ENCODE results near the gene TXNRD2. TPM values are rescaled to one million over a fixed set of nuclear protein-coding genes. Genes with fewer than 3 reads are reported as not detected.
"Not testable (repeated sequence)": the region's sequence is repeated elsewhere in the genome, so short reads cannot be mapped to it uniquely, and the experiment has no call there.

Gene TXNRD2
- total and polyA plus RNA-seq, 2 donors (not counting 1 experiment from before 2014, with no cell fraction given): 24.8 to 36.2 TPM

DNA sequence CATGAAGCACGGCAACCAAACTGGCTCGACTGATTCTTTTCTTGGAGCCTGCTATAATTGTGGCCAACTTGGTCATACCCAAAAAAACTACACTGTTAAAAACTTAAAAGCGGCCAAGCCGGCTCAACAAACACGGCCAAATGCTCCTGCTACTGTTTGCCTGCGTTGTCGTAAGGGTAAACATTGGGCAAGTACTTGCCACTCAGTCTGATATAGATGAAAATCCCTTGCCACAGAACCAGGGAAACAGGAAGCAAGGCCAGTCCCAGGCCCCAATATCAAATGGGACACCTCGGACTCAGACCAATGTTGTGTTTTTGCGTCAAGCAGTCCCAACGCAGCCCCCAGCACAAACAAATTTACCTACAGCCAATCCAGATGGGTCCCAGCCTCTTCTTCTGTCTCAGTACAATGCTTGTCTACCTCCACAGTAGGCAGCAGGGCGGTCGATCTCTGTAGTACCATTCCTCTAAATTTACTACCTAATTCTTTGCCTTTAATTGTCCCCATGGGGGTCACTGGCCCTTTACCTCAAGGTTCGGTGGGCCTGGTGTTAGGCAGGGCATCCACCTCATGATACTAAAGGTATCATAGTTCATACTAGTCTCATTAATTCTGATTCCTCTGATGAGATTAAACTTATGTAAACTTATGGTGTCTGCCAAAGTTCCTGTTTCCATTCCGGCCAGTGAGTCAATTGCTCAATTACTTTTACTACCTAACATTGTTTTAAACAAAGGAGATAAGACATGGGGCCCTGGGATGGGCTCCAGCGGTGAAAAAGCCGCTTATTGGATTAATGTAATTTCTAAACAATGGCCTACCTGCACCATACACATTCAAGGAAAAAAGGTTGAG is 3.8 kb downstream of the TXNRD2 start:
- Histone ChIP-seq H4K20me1 (ENCODE audit: control insufficient read depth, insufficient read depth, low read length, poor library complexity, severe bottlenecking) (no peaks in the 10 kb centered on the region), H3K27me3 (replicated peaks in 1 of 4; ENCODE audit: control extremely low read depth in 1 of 4, control insufficient read depth in 3 of 4, insufficient read depth in 4 of 4, low read length in 3 of 4) (no peaks in the 10 kb centered on the region), H2AFZ (ENCODE audit: insufficient read depth, low read depth, low read length, poor library complexity, severe bottlenecking) (no peak overlapping the region), H3K4me2 (replicated peaks; ENCODE audit: low read depth, low read length, poor library complexity, severe bottlenecking) (no peak overlapping the region), H3K4me3 (ENCODE audit: control extremely low read depth in 1 of 5, extremely low read depth in 1 of 5, insufficient read depth in 1 of 5, low read depth in 2 of 5, low read length in 4 of 5) (no peak overlapping the region), H3K9ac (ENCODE audit: low read length) (no peak overlapping the region), H3K9me3 (ENCODE audit: control extremely low read depth in 1 of 3, control insufficient read depth in 2 of 3, insufficient read depth in 1 of 3, low read length in 2 of 3) (peaks cover 0 to 15% (median 4%) of the 10 kb centered on the region in 3 donors), H3K27ac (ENCODE audit: low read length in 2 of 2) (no peak overlapping the region), H3K79me2 (ENCODE audit: control insufficient read depth, insufficient read depth, low read length) (peaks cover 22% of the 10 kb centered on the region), H3K36me3 (replicated peaks in 1 of 2; ENCODE audit: control extremely low read depth in 1 of 2, control insufficient read depth in 1 of 2, extremely low read depth in 1 of 2, insufficient read depth in 2 of 2, low read length in 1 of 2) (no peaks in the 10 kb centered on the region), H3K4me1 (ENCODE audit: control insufficient read depth in 2 of 2, insufficient read depth in 2 of 2, low read length in 2 of 2) (peaks cover 15 to 21% of the 10 kb centered on the region in 2 donors)
- H3K27ac Mint-ChIP-seq: no peak overlapping the region
- no peak for DNase-seq
- ChIA-PET CTCF (interaction anchor here (0.6 to 0.9 kb wide), 2 partner anchors 11 to 216 kb away, joined by 3 read pairs; no protein-coding TSS in a partner anchor), POLR2A (no interaction called here)
- WGBS (ENCODE audit: insufficient coverage): over 99% methylated on average over 12 of the region's 16 CpGs
- H3K4me1 Mint-ChIP-seq: peaks cover 19% of the 10 kb centered on the region
- intact Hi-C loops (cut with micrococcal nuclease): no loop called here
- no peaks in the 10 kb centered on the region for H3K9me3 Mint-ChIP-seq (ENCODE audit: insufficient read depth)
- H3K4me3 Mint-ChIP-seq: no peak overlapping the region
- TF ChIP-seq, protein P1, sequence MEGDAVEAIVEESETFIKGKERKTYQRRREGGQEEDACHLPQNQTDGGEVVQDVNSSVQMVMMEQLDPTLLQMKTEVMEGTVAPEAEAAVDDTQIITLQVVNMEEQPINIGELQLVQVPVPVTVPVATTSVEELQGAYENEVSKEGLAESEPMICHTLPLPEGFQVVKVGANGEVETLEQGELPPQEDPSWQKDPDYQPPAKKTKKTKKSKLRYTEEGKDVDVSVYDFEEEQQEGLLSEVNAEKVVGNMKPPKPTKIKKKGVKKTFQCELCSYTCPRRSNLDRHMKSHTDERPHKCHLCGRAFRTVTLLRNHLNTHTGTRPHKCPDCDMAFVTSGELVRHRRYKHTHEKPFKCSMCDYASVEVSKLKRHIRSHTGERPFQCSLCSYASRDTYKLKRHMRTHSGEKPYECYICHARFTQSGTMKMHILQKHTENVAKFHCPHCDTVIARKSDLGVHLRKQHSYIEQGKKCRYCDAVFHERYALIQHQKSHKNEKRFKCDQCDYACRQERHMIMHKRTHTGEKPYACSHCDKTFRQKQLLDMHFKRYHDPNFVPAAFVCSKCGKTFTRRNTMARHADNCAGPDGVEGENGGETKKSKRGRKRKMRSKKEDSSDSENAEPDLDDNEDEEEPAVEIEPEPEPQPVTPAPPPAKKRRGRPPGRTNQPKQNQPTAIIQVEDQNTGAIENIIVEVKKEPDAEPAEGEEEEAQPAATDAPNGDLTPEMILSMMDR (IDR thresholded peaks at IDR 0.05): no peak
- TF ChIP-seq EZH2 (IDR thresholded peaks at IDR 0.05; ENCODE audit: borderline replicate concordance, insufficient read depth, low read depth, low read length, poor library complexity, severe bottlenecking): no peak
- no peak for ATAC-seq (ENCODE audit: low read depth)
- no peaks in the 10 kb centered on the region for H3K27me3 Mint-ChIP-seq

DNA sequence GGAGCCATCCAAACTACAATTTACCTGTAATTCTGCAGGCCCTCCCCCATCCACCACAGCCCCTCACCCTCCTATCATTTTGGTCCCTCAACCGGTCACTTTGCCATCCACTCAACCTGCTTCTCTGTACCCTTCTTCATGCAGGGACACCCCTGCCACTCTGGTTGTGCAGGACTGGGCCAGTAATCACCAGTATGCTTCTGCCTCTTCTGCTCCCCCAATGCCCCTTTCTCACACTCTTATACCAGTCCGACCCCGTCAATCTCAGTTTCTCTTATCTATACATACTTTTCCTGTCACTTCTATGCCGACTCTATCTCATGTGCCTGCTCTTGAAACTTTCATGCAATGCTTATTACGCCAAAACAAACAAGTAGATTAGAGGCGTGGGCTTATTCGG is 5.1 kb downstream of the TXNRD2 start:
- no peaks in the 10 kb centered on the region for H4K20me1 ChIP-seq (ENCODE audit: control insufficient read depth, insufficient read depth, low read length, poor library complexity, severe bottlenecking)
- peaks cover 0 to 15% (median 4%) of the 10 kb centered on the region in 3 donors for H3K9me3 ChIP-seq (ENCODE audit: control extremely low read depth in 1 of 3, control insufficient read depth in 2 of 3, insufficient read depth in 1 of 3, low read length in 2 of 3)
- no peak overlapping the region for H3K4me2 ChIP-seq (replicated peaks; ENCODE audit: low read depth, low read length, poor library complexity, severe bottlenecking)
- no peak overlapping the region for H3K4me3 ChIP-seq (ENCODE audit: control extremely low read depth in 1 of 5, extremely low read depth in 1 of 5, insufficient read depth in 1 of 5, low read depth in 2 of 5, low read length in 4 of 5)
- H3K27ac Mint-ChIP-seq: no peak overlapping the region
- intact Hi-C loops (cut with micrococcal nuclease): no loop called here
- POLR2A ChIA-PET: no interaction called here
- H3K79me2 ChIP-seq (ENCODE audit: control insufficient read depth, insufficient read depth, low read length): peaks cover 10% of the 10 kb centered on the region
- H3K27ac ChIP-seq (ENCODE audit: low read length in 2 of 2): no peak overlapping the region
- H3K27me3 Mint-ChIP-seq: no peaks in the 10 kb centered on the region
- no peaks in the 10 kb centered on the region for H3K9me3 Mint-ChIP-seq (ENCODE audit: insufficient read depth)
- 98% methylated on average over 6 of the region's 7 CpGs for WGBS (ENCODE audit: insufficient coverage)
- no peak overlapping the region for H3K4me3 Mint-ChIP-seq
- H2AFZ ChIP-seq (ENCODE audit: insufficient read depth, low read depth, low read length, poor library complexity, severe bottlenecking): no peak overlapping the region
- no peak for ATAC-seq (ENCODE audit: low read depth)
- H3K27me3 ChIP-seq (replicated peaks in 1 of 4; ENCODE audit: control extremely low read depth in 1 of 4, control insufficient read depth in 3 of 4, insufficient read depth in 4 of 4, low read length in 3 of 4): no peaks in the 10 kb centered on the region
- no peak for DNase-seq
- peaks cover 10 to 12% of the 10 kb centered on the region in 2 donors for H3K4me1 ChIP-seq (ENCODE audit: control insufficient read depth in 2 of 2, insufficient read depth in 2 of 2, low read length in 2 of 2)
- CTCF ChIA-PET: interaction anchor here (0.9 kb wide), 1 partner anchor 12 kb away, joined by 3 read pairs; no protein-coding TSS in a partner anchor
- H3K9ac ChIP-seq (ENCODE audit: low read length): no peak overlapping the region
- TF ChIP-seq, protein P1 (IDR thresholded peaks at IDR 0.05): no peak
- no peaks in the 10 kb centered on the region for H3K36me3 ChIP-seq (replicated peaks in 1 of 2; ENCODE audit: control extremely low read depth in 1 of 2, control insufficient read depth in 1 of 2, extremely low read depth in 1 of 2, insufficient read depth in 2 of 2, low read length in 1 of 2)
- H3K4me1 Mint-ChIP-seq: peaks cover 12% of the 10 kb centered on the region

DNA sequence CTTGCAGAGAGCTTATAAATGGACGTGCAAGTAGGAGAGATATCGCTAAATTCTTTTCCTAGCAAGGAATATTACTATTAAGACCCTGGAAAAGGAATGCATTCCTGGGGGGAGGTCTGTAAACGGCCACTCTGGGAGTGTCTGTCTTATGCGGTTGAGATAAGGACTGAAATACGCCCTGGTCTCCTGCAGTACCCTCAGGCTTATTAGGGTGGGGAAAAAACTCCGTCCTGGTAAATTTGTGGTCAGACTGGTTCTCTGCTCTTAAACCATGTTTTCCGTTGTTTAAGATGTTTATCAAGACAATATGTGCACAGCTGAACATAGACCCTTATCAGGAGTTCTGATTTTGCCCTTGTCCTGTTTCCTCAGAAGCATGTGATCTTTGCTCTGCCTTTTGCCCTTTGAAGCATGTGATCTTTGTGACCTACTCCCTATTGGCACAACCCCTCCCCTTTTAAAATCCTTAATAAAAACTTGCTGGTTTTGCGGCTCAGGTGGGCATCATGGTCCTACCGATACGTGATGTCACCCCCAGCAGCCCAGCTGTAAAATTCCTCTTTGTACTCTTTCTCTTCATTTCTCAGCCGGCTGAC is 6.4 kb downstream of the TXNRD2 start:
- intact Hi-C loops (cut with micrococcal nuclease); ATAC-seq (ENCODE audit: low read depth); H3K27ac ChIP-seq (ENCODE audit: low read length in 2 of 2); CTCF ChIA-PET; H3K4me3 Mint-ChIP-seq; H3K4me1 ChIP-seq (ENCODE audit: control insufficient read depth in 2 of 2, insufficient read depth in 2 of 2, low read length in 2 of 2); H4K20me1 ChIP-seq (ENCODE audit: control insufficient read depth, insufficient read depth, low read length, poor library complexity, severe bottlenecking); H3K4me1 Mint-ChIP-seq; H3K4me2 ChIP-seq (replicated peaks; ENCODE audit: low read depth, low read length, poor library complexity, severe bottlenecking); H2AFZ ChIP-seq (ENCODE audit: insufficient read depth, low read depth, low read length, poor library complexity, severe bottlenecking); H3K4me3 ChIP-seq (ENCODE audit: control extremely low read depth in 1 of 5, extremely low read depth in 1 of 5, insufficient read depth in 1 of 5, low read depth in 2 of 5, low read length in 4 of 5); POLR2A ChIA-PET; H3K9me3 Mint-ChIP-seq (ENCODE audit: insufficient read depth); H3K27ac Mint-ChIP-seq; H3K36me3 ChIP-seq (replicated peaks in 1 of 2; ENCODE audit: control extremely low read depth in 1 of 2, control insufficient read depth in 1 of 2, extremely low read depth in 1 of 2, insufficient read depth in 2 of 2, low read length in 1 of 2); H3K9ac ChIP-seq (ENCODE audit: low read length); DNase-seq; H3K79me2 ChIP-seq (ENCODE audit: control insufficient read depth, insufficient read depth, low read length); H3K27me3 Mint-ChIP-seq; H3K27me3 ChIP-seq (replicated peaks in 1 of 4; ENCODE audit: control extremely low read depth in 1 of 4, control insufficient read depth in 3 of 4, insufficient read depth in 4 of 4, low read length in 3 of 4): not testable (repeated sequence)
- 89% methylated on average over 5 of the region's 11 CpGs for WGBS (ENCODE audit: insufficient coverage)
- H3K9me3 ChIP-seq (ENCODE audit: control extremely low read depth in 1 of 3, control insufficient read depth in 2 of 3, insufficient read depth in 1 of 3, low read length in 2 of 3): peaks cover 0 to 15% (median 4%) of the 10 kb centered on the region in 3 donors
